Measurements from ENCODE around the gene ATP6V1D.

Gene ATP6V1D

GRCh38 chr14:67373347-67373746 is 13.7 kb upstream of the ATP6V1D start:
- H3K4me3 ChIP-seq (replicated peaks; ENCODE audit: low read depth, low read length), result no peak overlapping the region
- DNase-seq (ENCODE audit: extremely low read depth, insufficient read length), result no peak
- H3K36me3 ChIP-seq (ENCODE audit: control insufficient read depth, insufficient read depth, low read length), result peaks cover 9% of the 10 kb centered on the region
- no peak for TF ChIP-seq CTCF (IDR thresholded peaks at IDR 0.05; ENCODE audit: insufficient read depth, low read length, poor library complexity, severe bottlenecking)
- no peaks in the 10 kb centered on the region for H3K27me3 ChIP-seq (replicated peaks; ENCODE audit: control insufficient read depth, insufficient read depth, low read length)

GRCh38 chr14:67372833-67373232 is 13.2 kb upstream of the ATP6V1D start:
- Histone ChIP-seq H3K27me3 (replicated peaks; ENCODE audit: control insufficient read depth, insufficient read depth, low read length) (no peaks in the 10 kb centered on the region), H3K36me3 (ENCODE audit: control insufficient read depth, insufficient read depth, low read length) (peaks cover 12% of the 10 kb centered on the region), H3K4me3 (replicated peaks; ENCODE audit: low read depth, low read length) (no peak overlapping the region)
- no peak for TF ChIP-seq CTCF (IDR thresholded peaks at IDR 0.05; ENCODE audit: insufficient read depth, low read length, poor library complexity, severe bottlenecking)
- no peak for DNase-seq (ENCODE audit: extremely low read depth, insufficient read length)

GRCh38 chr14:67371247-67372148 is 11.9 kb upstream of the ATP6V1D start:
- Histone ChIP-seq H3K27me3 (replicated peaks; ENCODE audit: control insufficient read depth, insufficient read depth, low read length) (no peaks in the 10 kb centered on the region), H3K4me3 (replicated peaks; ENCODE audit: low read depth, low read length) (no peak overlapping the region), H3K36me3 (ENCODE audit: control insufficient read depth, insufficient read depth, low read length) (peaks cover 10% of the 10 kb centered on the region)
- DNase-seq (ENCODE audit: extremely low read depth, insufficient read length), result no peak
- TF ChIP-seq CTCF (IDR thresholded peaks at IDR 0.05; ENCODE audit: insufficient read depth, low read length, poor library complexity, severe bottlenecking), result no peak

GRCh38 chr14:67370830-67371229 is 11.2 kb upstream of the ATP6V1D start:
- H3K36me3 ChIP-seq (ENCODE audit: control insufficient read depth, insufficient read depth, low read length), result peaks cover 13% of the 10 kb centered on the region
- no peak for DNase-seq (ENCODE audit: extremely low read depth, insufficient read length)
- no peaks in the 10 kb centered on the region for H3K27me3 ChIP-seq (replicated peaks; ENCODE audit: control insufficient read depth, insufficient read depth, low read length)
- no peak overlapping the region for H3K4me3 ChIP-seq (replicated peaks; ENCODE audit: low read depth, low read length)
- no peak for TF ChIP-seq CTCF (IDR thresholded peaks at IDR 0.05; ENCODE audit: insufficient read depth, low read length, poor library complexity, severe bottlenecking)

GRCh38 chr14:67365476-67365875 is 5.9 kb upstream of the ATP6V1D start:
- DNase-seq (ENCODE audit: extremely low read depth, insufficient read length), result no peak
- no peak for TF ChIP-seq CTCF (IDR thresholded peaks at IDR 0.05; ENCODE audit: insufficient read depth, low read length, poor library complexity, severe bottlenecking)
- Histone ChIP-seq H3K4me3 (replicated peaks; ENCODE audit: low read depth, low read length) (no peak overlapping the region), H3K27me3 (replicated peaks; ENCODE audit: control insufficient read depth, insufficient read depth, low read length) (no peaks in the 10 kb centered on the region), H3K36me3 (ENCODE audit: control insufficient read depth, insufficient read depth, low read length) (peaks cover 8% of the 10 kb centered on the region)

Measured in GM06990 (cell line).